ENCODE measurements around the gene PHIP.

GRCh38 chr6:79076160-79076559 lies 1.9 kb downstream of the PHIP start:
- TF ChIP-seq CTCF (IDR thresholded peaks at IDR 0.05; ENCODE audit: low read depth, low read length) = no peak
- no peak for TF ChIP-seq EZH2phosphoT487 (IDR thresholded peaks at IDR 0.05; ENCODE audit: low read depth)

All from OCI-LY3 (cell line).